Measurements from ENCODE around the gene SIKE1.

The SIKE1 gene

GRCh38 chr1:114771992-114772391 lies 8.5 kb downstream of the SIKE1 start:
- TF ChIP-seq CTCF (IDR thresholded peaks at IDR 0.05; ENCODE audit: low read depth, low read length), result no peak
- H3K4me3 ChIP-seq (ENCODE audit: low read depth, low read length), result no peak overlapping the region
- no peaks in the 10 kb centered on the region for H3K27me3 ChIP-seq (ENCODE audit: insufficient read depth, low read depth, severe bottlenecking)
- H3K9me3 ChIP-seq (ENCODE audit: severe bottlenecking), result no peaks in the 10 kb centered on the region
- no peak overlapping the region for H3K27ac ChIP-seq
- peaks cover 28% of the 10 kb centered on the region for H3K36me3 ChIP-seq
- no peak for DNase-seq

- DNase-seq, result no peak
- Histone ChIP-seq H3K27me3 (ENCODE audit: insufficient read depth, low read depth, severe bottlenecking) (no peaks in the 10 kb centered on the region), H3K27ac (no peak overlapping the region), H3K4me3 (ENCODE audit: low read depth, low read length) (no peak overlapping the region), H3K9me3 (ENCODE audit: severe bottlenecking) (no peaks in the 10 kb centered on the region), H3K36me3 (peaks cover 18% of the 10 kb centered on the region)
- no peak for TF ChIP-seq CTCF (IDR thresholded peaks at IDR 0.05; ENCODE audit: low read depth, low read length)
Measured at GRCh38 chr1:114770989-114771388, 9.5 kb downstream of the SIKE1 start.

- Histone ChIP-seq H3K9me3 (ENCODE audit: severe bottlenecking) (no peaks in the 10 kb centered on the region), H3K27me3 (ENCODE audit: insufficient read depth, low read depth, severe bottlenecking) (no peaks in the 10 kb centered on the region), H3K4me3 (ENCODE audit: low read depth, low read length) (no peak overlapping the region), H3K27ac (no peak overlapping the region), H3K36me3 (no peaks in the 10 kb centered on the region)
- DNase-seq, result no peak
- no peak for TF ChIP-seq CTCF (IDR thresholded peaks at IDR 0.05; ENCODE audit: low read depth, low read length)
Measured at GRCh38 chr1:114764689-114765088, 15.8 kb downstream of the SIKE1 start.

GRCh38 chr1:114758256-114758832 lies 22.1 kb downstream of the SIKE1 start:
- peak overlapping the region; percentile 100 for H3K27ac ChIP-seq
- no peak for DNase-seq
- no peaks in the 10 kb centered on the region for H3K9me3 ChIP-seq (ENCODE audit: severe bottlenecking)

GRCh38 chr1:114757455-114758255 lies 22.8 kb downstream of the SIKE1 start, which contains the start of gene CSDE1:
Gene CSDE1 (minus strand): TSS chr1:114757984. CDS start chr1:114739890, 18,094 bp downstream.
- H3K27ac ChIP-seq, result peak within 1 kb of the TSS; percentile 100
- H3K36me3 ChIP-seq, result peaks cover 32% of the 10 kb centered on the region
- H3K9me3 ChIP-seq (ENCODE audit: severe bottlenecking), result no peaks in the 10 kb centered on the region
- TF ChIP-seq CTCF (IDR thresholded peaks at IDR 0.05; ENCODE audit: low read depth, low read length), result peak; percentile 73
- H3K4me3 ChIP-seq (ENCODE audit: low read depth, low read length), result peak within 1 kb of the TSS; percentile 98
- DNase-seq, result peak; percentile 97
- no peaks in the 10 kb centered on the region for H3K27me3 ChIP-seq (ENCODE audit: insufficient read depth, low read depth, severe bottlenecking)

More at GRCh38 chr1:114758256-114758832, 22.1 kb downstream of the SIKE1 start:
- no peak for TF ChIP-seq CTCF (IDR thresholded peaks at IDR 0.05; ENCODE audit: low read depth, low read length)
- Histone ChIP-seq H3K4me3 (ENCODE audit: low read depth, low read length) (peak overlapping the region; percentile 98), H3K27me3 (ENCODE audit: insufficient read depth, low read depth, severe bottlenecking) (no peaks in the 10 kb centered on the region), H3K36me3 (peaks cover 30% of the 10 kb centered on the region)
